K562 (cell line): ENCODE measurements around the gene SLC30A1. TPM values are rescaled to one million over a fixed set of nuclear protein-coding genes. Genes with fewer than 3 reads are reported as not detected.
A peak's percentile ranks its signal among the peaks of the same experiment; 100 is the strongest.

Experiments used
- ATAC-seq: fragments of 200-7000 bp; cut with Tn5 transposase; 3 replicates; pipeline ENCODE4 v1.9.1; 2020; ENCODE audit warnings: moderate library complexity
- BruUV-seq: library from RNA; stranded (reverse); fragments of 400-500 nt; replicated peaks from 2 replicates; lab custom pipeline; 2021; lab: Mats Ljungman, UMichigan
- CTCF ChIA-PET: fragments of 300-600 bp; formaldehyde crosslinking; extraction: SDS; loops from one replicate; lab custom pipeline; 2021; ENCODE audit warnings: low intra/inter-chr PET ratio; lab: Yijun Ruan, JAX
- POLR2A ChIA-PET: fragments of 300-600, 350-650 bp; sonication (Branson Sonifier 250); formaldehyde crosslinking; extraction: SDS; loops from one replicate; lab custom pipeline; 2021; ENCODE audit warnings: antibody characterized with exemption, inconsistent platforms; lab: Yijun Ruan, JAX
- DNase-seq, 4 experiments: peaks; one replicate each; pipeline versions ENCODE4 v3.0.0 to v3.0.0-alpha.2; 2011 to 2018; ENCODE audit warnings: low spot score in 3 of 4, mixed read lengths in 3 of 4; ENCODE audit errors: extremely low read depth in 1 of 4
- FAIRE-seq: peaks from 2 replicates; lab custom pipeline; 2011; peaks lifted over from hg19 to GRCh38; lab: Jason Lieb, UNC
- H2AFZ ChIP-seq: 2 replicates; pipeline ENCODE4 v1.6.0; 2011; ENCODE audit warnings: low read depth, low read length, control low read depth, inconsistent platforms
- H3K27ac ChIP-seq: fragments of 200-600 bp; 3 replicates; pipeline ENCODE4 v1.8.0; 2011; ENCODE audit warnings: low read depth, mild to moderate bottlenecking, control low read depth, inconsistent platforms, low read length, moderate library complexity, mixed read lengths; ENCODE audit errors: extremely low read depth
- H3K27me3 ChIP-seq, 2 experiments: fragments of 300-600 bp in 1 of 2; 2 replicates in 1 of 2; 3 replicates in 1 of 2; pipeline versions ENCODE4 v1.6.0 to v1.8.0; 2011; ENCODE audit warnings: inconsistent platforms in 2 of 2, low read length in 2 of 2, mild to moderate bottlenecking in 1 of 2, mixed read lengths in 1 of 2, moderate library complexity in 1 of 2; ENCODE audit not compliant: control insufficient read depth in 2 of 2, insufficient read depth in 2 of 2
- H3K36me3 ChIP-seq: fragments of 300-600 bp; 3 replicates; pipeline ENCODE4 v1.8.0; 2011; ENCODE audit warnings: mild to moderate bottlenecking, low read length, inconsistent platforms; ENCODE audit not compliant: control insufficient read depth, insufficient read depth
- H3K4me1 ChIP-seq, 2 experiments: fragments of 200-600 bp in 1 of 2; replicated peaks in 1 of 2; 2 replicates in 1 of 2; 3 replicates in 1 of 2; pipeline versions ENCODE4 v1.5.1 to v1.8.0; 2011; ENCODE audit warnings: inconsistent platforms in 2 of 2, low read length in 2 of 2, mild to moderate bottlenecking in 1 of 2, mixed read lengths in 1 of 2, moderate library complexity in 1 of 2; ENCODE audit not compliant: control insufficient read depth in 2 of 2, insufficient read depth in 2 of 2
- H3K4me2 ChIP-seq: 2 replicates; pipeline ENCODE4 v1.6.1; 2011; ENCODE audit warnings: low read length, control low read depth, inconsistent platforms, mixed read lengths; ENCODE audit not compliant: insufficient read depth
- H3K4me3 ChIP-seq: fragments of 200-600 bp; sonication (generic), shearing (Covaris generic); 2 replicates; pipeline ENCODE4 v1.5.1; 2016; ENCODE audit warnings: control low read depth, inconsistent platforms
- H3K79me2 ChIP-seq: fragments of 200-600 bp; 3 replicates; pipeline ENCODE4 v1.8.0; 2011; ENCODE audit warnings: low read length, inconsistent platforms; ENCODE audit not compliant: control insufficient read depth, insufficient read depth
- H3K9ac ChIP-seq, 2 experiments: 2 replicates each; pipeline versions ENCODE4 v1.6.0 to v1.6.1; 2011; ENCODE audit warnings: low read depth in 2 of 2, low read length in 2 of 2, control low read depth in 1 of 2, inconsistent platforms in 1 of 2, mild to moderate bottlenecking in 1 of 2, mixed read lengths in 1 of 2; ENCODE audit not compliant: insufficient read depth in 1 of 2
- H3K9me1 ChIP-seq: one replicate; pipeline ENCODE4 v1.6.0; 2011; ENCODE audit warnings: inconsistent platforms, mild to moderate bottlenecking, low read length, moderate library complexity; ENCODE audit not compliant: control insufficient read depth, insufficient read depth
- H3K9me3 ChIP-seq: replicated peaks from 2 replicates; pipeline ENCODE4 v1.5.1; 2011; ENCODE audit warnings: low read depth, low read length, inconsistent platforms; ENCODE audit not compliant: control insufficient read depth, insufficient read depth
- H4K20me1 ChIP-seq: replicated peaks from 2 replicates; pipeline ENCODE4 v1.6.1; 2011; ENCODE audit warnings: low read length, inconsistent platforms, mixed read lengths; ENCODE audit not compliant: control insufficient read depth, insufficient read depth
- DMBX1 ChIP-seq: fragments of 250-450 bp; sonication (Bioruptor Pico); IDR thresholded peaks from 2 replicates; pipeline ENCODE4 v1.8.0; 2022; ENCODE audit warnings: inconsistent platforms, mild to moderate bottlenecking, moderate library complexity, borderline replicate concordance
- ILF3 ChIP-seq: fragments of 450-650 bp; IDR thresholded peaks from 2 replicates; pipeline ENCODE4 v1.6.1; 2018; ENCODE audit warnings: antibody characterized with exemption, mild to moderate bottlenecking, moderate library complexity, borderline replicate concordance
- KLF16 ChIP-seq: IDR thresholded peaks from 2 replicates; pipeline ENCODE4 v1.6.1; 2016; ENCODE audit warnings: antibody characterized with exemption
- WGBS: fragments of 100-300 bp; shearing (Covaris generic); methylation state at CpG from one replicate; pipeline ENCODE4 v1.1.6; 2016; ENCODE audit warnings: low coverage, mixed read lengths; ENCODE audit not compliant: insufficient coverage; ENCODE audit errors: missing lambda C conversion rate; 5-methylcytosine and 5-hydroxymethylcytosine counted together
- in situ Hi-C: fragments of 300-500 bp; cut with MboI; formaldehyde crosslinking; loops from 4 replicates; pipeline ENCODE4 v1.15.0; 2018; ENCODE audit warnings: inconsistent platforms, mixed read lengths
- intact Hi-C: fragments of 100-400 bp; cut with micrococcal nuclease; formaldehyde crosslinking; loops from 2 replicates; pipeline ENCODE4 v1.14.2; 2022
- polyA plus RNA-seq, 8 experiments: library from polyadenylated mRNA; depleted of rRNA in 4 of 8; stranded (reverse) in 5 of 8; unstranded in 3 of 8; fragments of >200 nt; fragmentation: Nextera tagmentation in 2 of 8; fragmentation: Illumina TruSeq in 1 of 8; extraction: Ambion mirVana in 2 of 8; extraction: Trizol in 1 of 8; gene quantifications; 2 replicates each; pipeline versions ENCODE4 v1.2.1 to v1.2.3, GENCODE V29; 2011 to 2014; ENCODE audit warnings: inconsistent platforms in 1 of 8, missing spikeins in 1 of 8
- total RNA-seq, 7 experiments: library from RNA; depleted of rRNA in 6 of 7; stranded (reverse); fragments of >200 nt in 6 of 7; fragmentation: Illumina TruSeq in 2 of 7; extraction: Trizol in 2 of 7; gene quantifications; 2 replicates each; pipeline versions ENCODE4 v1.2.1 to v1.2.3, GENCODE V29; 2011 to 2021; ENCODE audit warnings: low replicate concordance in 1 of 7
- TF ChIP-seq, protein P1 (sequence below), 2 experiments: fragments of 450-650 bp; formaldehyde crosslinking in 1 of 2; IDR thresholded peaks; 2 replicates each; pipeline versions ENCODE4 v1.4.0 to v1.6.1; 2014 to 2020; ENCODE audit warnings: mild to moderate bottlenecking in 2 of 2, borderline replicate concordance in 1 of 2, low read depth in 1 of 2

Gene SLC30A1
- total and polyA plus RNA-seq, 9 of the 15 experiments (the other 6 are each of a cell fraction or from before 2014, with no cell fraction given): 4.1 to 14.4 (median 6.6) TPM

DNA sequence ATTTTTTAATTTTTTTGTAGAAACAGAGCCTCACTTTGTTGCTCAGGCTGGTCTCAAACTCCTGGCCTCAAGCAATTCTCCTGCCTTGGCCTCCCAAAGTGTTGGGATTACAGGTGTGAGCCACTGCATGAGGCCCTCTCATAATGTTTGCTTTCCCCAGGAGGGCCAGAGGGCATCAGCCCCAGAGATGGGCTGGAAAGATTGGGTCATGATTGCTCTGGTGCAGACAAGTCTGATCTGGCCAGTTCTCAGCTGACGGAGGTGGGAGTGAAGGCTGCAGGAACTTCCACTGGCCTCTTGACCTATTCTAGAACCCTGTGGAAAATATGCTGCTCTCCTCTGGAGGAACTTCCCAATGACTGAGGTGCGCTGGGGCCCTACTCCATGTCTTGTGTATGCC is 43.6 kb downstream of the SLC30A1 start:
- CTCF ChIA-PET: no interaction called here
- H3K4me1 ChIP-seq: peaks cover 7 to 18% of the 10 kb centered on the region in 2 experiments
- H3K79me2 ChIP-seq: no peaks in the 10 kb centered on the region
- TF ChIP-seq DMBX1 (CRISPR knock-in tag): no peak
- TF ChIP-seq KLF16: 0 out of 2 replicates have a peak, but pooled peaks have one; percentile 41
- no peak for TF ChIP-seq ILF3
- TF ChIP-seq, protein P1, sequence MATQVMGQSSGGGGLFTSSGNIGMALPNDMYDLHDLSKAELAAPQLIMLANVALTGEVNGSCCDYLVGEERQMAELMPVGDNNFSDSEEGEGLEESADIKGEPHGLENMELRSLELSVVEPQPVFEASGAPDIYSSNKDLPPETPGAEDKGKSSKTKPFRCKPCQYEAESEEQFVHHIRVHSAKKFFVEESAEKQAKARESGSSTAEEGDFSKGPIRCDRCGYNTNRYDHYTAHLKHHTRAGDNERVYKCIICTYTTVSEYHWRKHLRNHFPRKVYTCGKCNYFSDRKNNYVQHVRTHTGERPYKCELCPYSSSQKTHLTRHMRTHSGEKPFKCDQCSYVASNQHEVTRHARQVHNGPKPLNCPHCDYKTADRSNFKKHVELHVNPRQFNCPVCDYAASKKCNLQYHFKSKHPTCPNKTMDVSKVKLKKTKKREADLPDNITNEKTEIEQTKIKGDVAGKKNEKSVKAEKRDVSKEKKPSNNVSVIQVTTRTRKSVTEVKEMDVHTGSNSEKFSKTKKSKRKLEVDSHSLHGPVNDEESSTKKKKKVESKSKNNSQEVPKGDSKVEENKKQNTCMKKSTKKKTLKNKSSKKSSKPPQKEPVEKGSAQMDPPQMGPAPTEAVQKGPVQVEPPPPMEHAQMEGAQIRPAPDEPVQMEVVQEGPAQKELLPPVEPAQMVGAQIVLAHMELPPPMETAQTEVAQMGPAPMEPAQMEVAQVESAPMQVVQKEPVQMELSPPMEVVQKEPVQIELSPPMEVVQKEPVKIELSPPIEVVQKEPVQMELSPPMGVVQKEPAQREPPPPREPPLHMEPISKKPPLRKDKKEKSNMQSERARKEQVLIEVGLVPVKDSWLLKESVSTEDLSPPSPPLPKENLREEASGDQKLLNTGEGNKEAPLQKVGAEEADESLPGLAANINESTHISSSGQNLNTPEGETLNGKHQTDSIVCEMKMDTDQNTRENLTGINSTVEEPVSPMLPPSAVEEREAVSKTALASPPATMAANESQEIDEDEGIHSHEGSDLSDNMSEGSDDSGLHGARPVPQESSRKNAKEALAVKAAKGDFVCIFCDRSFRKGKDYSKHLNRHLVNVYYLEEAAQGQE (IDR thresholded peaks at IDR 0.05; ENCODE audit: borderline replicate concordance): peak; percentile 73
- TF ChIP-seq, protein P1 (CRISPR knock-in tag; IDR thresholded peaks at IDR 0.05; ENCODE audit: low read depth): no peak
- TF ChIP-seq, all 486 proteins: peak for 2
- Histone ChIP-seq H3K9ac (no peak overlapping the region), H3K4me2 (no peak overlapping the region), H3K36me3 (no peaks in the 10 kb centered on the region), H4K20me1 (no peaks in the 10 kb centered on the region), H3K27ac (no peak overlapping the region), H3K27me3 (no peaks in the 10 kb centered on the region), H3K4me3 (no peak overlapping the region), H3K9me3 (no peaks in the 10 kb centered on the region), H2AFZ (no peak overlapping the region), H3K9me1 (peaks cover 3% of the 10 kb centered on the region)
- ATAC-seq (no peak), FAIRE-seq (no peak), DNase-seq (no peak)
- in situ Hi-C loops: no loop called here
- POLR2A ChIA-PET: interaction anchor here (1.6 kb wide), 1 partner anchor 11 kb away, joined by 5 read pairs; no protein-coding TSS in a partner anchor
- intact Hi-C loops: no loop called here
- no TSS peak for BruUV-seq
- 49% methylated on average over 2 of the region's 2 CpGs for WGBS
